ENCODE measurements around the gene PRAMEF15.
"Not testable (repeated sequence)": the region's sequence is repeated elsewhere in the genome, so short reads cannot be mapped to it uniquely, and the experiment has no call there.

The PRAMEF15 gene

GRCh38 chr1:13315281-13315680, at the start of gene PRAMEF15:
Gene PRAMEF15, plus strand, starts transcription at chr1:13315581. Its CDS starts 2,827 bp downstream, at chr1:13318408.
- not testable (repeated sequence) for DNase-seq (ENCODE audit: low spot score)

DNA sequence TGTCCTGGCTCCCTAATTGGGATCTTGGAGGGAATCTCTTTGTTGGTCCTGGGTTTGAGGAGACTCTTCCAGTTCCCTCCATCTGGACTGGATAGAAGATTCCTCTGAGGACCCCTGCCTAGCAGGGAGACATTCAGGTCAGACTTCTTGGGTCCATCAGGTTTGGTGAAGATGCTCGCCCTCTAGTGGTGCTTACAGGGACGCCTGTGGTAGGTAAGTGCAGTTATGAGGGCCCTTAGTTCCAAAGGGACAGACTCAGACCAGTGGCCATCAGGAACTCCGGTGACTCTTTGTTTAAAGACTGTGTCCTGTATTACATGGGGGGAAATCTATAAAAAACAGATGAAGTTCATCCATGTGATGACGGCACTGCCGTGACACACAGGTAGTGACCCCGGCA, 38.4 kb upstream of the PRAMEF15 start:
- not testable (repeated sequence) for DNase-seq (ENCODE audit: low spot score)

- not testable (repeated sequence) for DNase-seq (ENCODE audit: low spot score)
Measured at GRCh38 chr1:13279617-13280016, 35.8 kb upstream of the PRAMEF15 start.

DNA sequence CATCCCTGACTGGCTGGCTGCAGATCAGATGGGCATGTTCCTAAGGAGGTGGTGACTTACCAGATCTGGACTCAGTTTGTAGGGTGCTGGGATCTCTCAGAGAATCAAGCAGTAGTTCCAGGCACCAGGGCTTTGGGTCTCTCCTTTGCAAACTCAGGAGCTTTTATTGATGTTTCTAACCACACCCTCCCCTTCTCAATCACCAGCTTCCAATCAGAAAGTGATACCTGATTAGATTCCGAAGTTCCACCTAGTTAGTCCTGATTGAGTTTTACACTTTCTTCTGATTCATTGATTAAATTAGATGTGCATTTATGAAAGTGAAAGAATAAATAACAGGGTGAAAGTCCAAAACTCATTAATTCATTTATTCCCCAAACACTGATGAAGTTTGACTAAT, 30.3 kb upstream of the PRAMEF15 start, which contains the start of gene PRAMEF8:
Gene PRAMEF8, minus strand, starts transcription at position 101 of the 400 bp plus-strand sequence. CDS start 1,046 bp downstream, outside the sequence.
- DNase-seq (ENCODE audit: low spot score) = not testable (repeated sequence)

GRCh38 chr1:13289030-13289429, 26.4 kb upstream of the PRAMEF15 start:
- DNase-seq (ENCODE audit: low spot score) = not testable (repeated sequence)

GRCh38 chr1:13297216-13297931, 18.0 kb upstream of the PRAMEF15 start:
- not testable (repeated sequence) for DNase-seq (ENCODE audit: low spot score)

DNA sequence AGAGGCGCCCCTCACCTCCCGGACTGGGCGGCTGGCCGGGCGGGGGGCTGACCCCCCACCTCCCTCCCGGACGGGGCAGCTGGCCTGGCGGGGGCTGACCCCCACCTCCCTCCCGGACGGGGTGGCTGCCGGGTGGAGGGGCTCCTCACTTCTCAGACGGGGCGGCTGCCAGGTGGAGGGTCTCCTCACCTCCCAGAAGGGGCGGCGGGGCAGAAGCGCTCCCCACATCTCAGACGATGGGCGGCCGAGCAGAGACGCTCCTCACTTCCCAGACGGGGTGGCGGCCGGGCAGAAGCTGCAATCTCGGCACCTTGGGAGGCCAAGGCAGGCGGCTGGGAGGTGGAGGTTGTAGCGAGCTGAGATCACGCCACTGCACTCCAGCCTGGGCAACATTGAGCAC, 16.7 kb upstream of the PRAMEF15 start:
- DNase-seq (ENCODE audit: low spot score) = not testable (repeated sequence)

DNA sequence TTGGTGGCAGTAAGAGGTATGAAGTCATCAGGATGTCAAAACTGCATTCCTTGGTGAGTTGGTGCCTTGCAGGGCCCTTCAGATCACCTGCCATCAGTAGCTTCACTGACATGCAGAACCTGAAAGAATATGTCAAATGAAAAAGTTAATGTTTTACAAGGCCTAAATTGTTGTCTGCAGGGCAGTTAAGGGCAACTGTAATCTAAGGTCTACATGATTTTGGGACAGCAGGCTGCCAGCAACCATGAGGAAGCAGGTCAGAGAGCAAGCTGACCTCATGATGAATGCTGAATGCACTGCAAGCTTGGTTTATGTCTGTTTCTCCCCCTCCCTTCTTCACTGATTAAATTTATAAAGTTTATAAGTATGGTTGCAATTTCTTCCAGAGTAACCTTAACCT, 13.2 kb upstream of the PRAMEF15 start:
- not testable (repeated sequence) for DNase-seq (ENCODE audit: low spot score)

- DNase-seq (ENCODE audit: low spot score) = not testable (repeated sequence)
Measured at GRCh38 chr1:13303239-13303638, 12.1 kb upstream of the PRAMEF15 start, which contains the start of gene PRAMEF33. Gene PRAMEF33, plus strand, starts transcription at chr1:13303539. Its CDS starts 2,416 bp downstream, at chr1:13305955.

- not testable (repeated sequence) for DNase-seq (ENCODE audit: low spot score)
Measured at GRCh38 chr1:13342496-13342895, 27.1 kb downstream of the PRAMEF15 start.

DNA sequence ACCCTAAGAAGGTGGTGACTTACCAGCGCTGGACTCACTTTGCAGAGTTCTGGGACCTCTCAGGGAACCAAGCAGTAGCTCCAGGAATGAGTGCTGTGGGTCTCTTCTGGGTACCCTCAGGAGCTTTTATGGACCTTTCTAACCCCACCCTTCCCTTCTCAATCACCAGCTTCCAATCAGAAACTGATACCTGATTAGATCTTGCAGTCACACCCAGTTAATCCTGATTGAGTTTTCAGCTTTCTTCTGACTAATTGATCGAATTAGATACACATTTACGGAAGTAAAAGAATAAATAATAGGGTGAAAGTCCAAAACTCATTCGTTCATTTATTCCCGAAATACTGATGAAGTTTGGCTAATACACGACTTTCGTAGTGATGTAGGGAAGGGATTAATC, 31.7 kb downstream of the PRAMEF15 start, which contains the start of gene PRAMEF14:
Gene PRAMEF14, minus strand, starts transcription at position 101 of the 400 bp plus-strand sequence. CDS start 1,820 bp downstream, outside the sequence.
- not testable (repeated sequence) for DNase-seq (ENCODE audit: low spot score)

GRCh38 chr1:13353476-13353875, 38.1 kb downstream of the PRAMEF15 start:
- not testable (repeated sequence) for DNase-seq (ENCODE audit: low spot score)

GRCh38 chr1:13354475-13354874, 39.1 kb downstream of the PRAMEF15 start:
- not testable (repeated sequence) for DNase-seq (ENCODE audit: low spot score)

- DNase-seq (ENCODE audit: low spot score) = peak; percentile 38
Measured at GRCh38 chr1:13356774-13357173, 41.4 kb downstream of the PRAMEF15 start.

GRCh38 chr1:13362364-13362763, 47.0 kb downstream of the PRAMEF15 start:
- DNase-seq (ENCODE audit: low spot score) = not testable (repeated sequence)

- not testable (repeated sequence) for DNase-seq (ENCODE audit: low spot score)
Measured at GRCh38 chr1:13364928-13365327, 49.5 kb downstream of the PRAMEF15 start.

DNA sequence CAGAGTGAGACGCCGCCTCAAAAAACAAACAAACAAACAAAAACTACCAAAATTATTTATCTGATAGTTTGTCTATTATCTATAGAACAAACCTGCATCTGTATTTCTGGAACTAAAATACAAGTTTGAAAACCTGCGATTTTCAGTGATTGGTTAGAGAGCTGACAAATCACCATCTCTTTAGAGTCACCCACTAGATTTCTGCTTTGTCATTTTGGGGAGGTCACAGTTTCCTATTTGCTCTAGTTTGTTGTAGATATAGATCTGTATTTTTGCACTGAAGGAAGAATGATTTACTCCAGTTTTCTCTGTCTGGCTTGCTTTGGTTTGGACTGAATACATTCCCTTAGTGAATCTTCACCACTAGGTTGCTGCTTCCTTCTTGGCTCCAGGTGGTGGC, 51.2 kb downstream of the PRAMEF15 start:
- DNase-seq (ENCODE audit: low spot score) = not testable (repeated sequence)

DNA sequence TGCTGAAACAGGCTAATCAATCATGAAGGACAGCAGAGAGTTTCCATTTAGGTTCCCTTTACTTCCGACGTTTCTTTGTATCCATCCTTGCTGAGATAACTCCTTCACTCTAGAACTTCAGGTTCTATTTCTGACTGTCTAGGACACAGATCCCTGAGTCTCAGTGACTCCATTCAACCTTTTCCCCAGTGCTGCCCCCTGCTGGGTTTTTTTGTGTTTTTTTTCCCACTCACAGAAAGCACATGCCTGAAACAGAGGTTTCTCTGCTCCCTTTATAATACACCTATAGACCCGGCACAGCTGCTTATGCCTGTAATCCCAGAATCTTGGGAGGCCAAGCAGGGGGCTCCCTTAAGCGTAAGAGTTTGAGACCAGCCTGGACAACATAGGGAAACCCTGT, 53.2 kb downstream of the PRAMEF15 start:
- not testable (repeated sequence) for DNase-seq (ENCODE audit: low spot score)
